GM13976 (cell line): Measurements from ENCODE around the gene FAM3A.

Experiments used
- DNase-seq: peaks from one replicate; pipeline ENCODE4 v3.0.0; 2012; ENCODE audit warnings: low spot score
- CTCF ChIP-seq: IDR thresholded peaks from 2 replicates; pipeline ENCODE4 v1.5.1; 2012; ENCODE audit warnings: borderline replicate concordance, mild to moderate bottlenecking; ENCODE audit not compliant: insufficient read depth; ENCODE audit errors: extremely low read depth, missing control alignments, control extremely low read depth
- in situ Hi-C: fragments of 300-500 bp; cut with MboI; formaldehyde crosslinking; loops from one replicate; pipeline ENCODE4 v1.12.0; 2022; ENCODE audit warnings: low sequenced_read_pairs, mixed read lengths, inconsistent platforms; ENCODE audit not compliant: unreplicated experiment

Gene FAM3A

GRCh38 chrX:154464806-154465365 lies 51.1 kb downstream of the FAM3A start:
- no peak for DNase-seq
- in situ Hi-C loops: no loop called here
- TF ChIP-seq CTCF: no peak

GRCh38 chrX:154463611-154464220 lies 52.3 kb downstream of the FAM3A start:
- in situ Hi-C loops: no loop called here
- TF ChIP-seq CTCF: no peak
- no peak for DNase-seq

GRCh38 chrX:154462396-154462795 lies 53.6 kb downstream of the FAM3A start:
- no peak for DNase-seq
- in situ Hi-C loops: no loop called here
- TF ChIP-seq CTCF: no peak

- in situ Hi-C loops: no loop called here
- TF ChIP-seq CTCF: no peak
- no peak for DNase-seq
Observed at GRCh38 chrX:154460326-154460725, 55.7 kb downstream of the FAM3A start.

GRCh38 chrX:154459832-154460231 lies 56.2 kb downstream of the FAM3A start:
- in situ Hi-C loops: no loop called here

More at GRCh38 chrX:154459832-154460231, 56.2 kb downstream of the FAM3A start:
- no peak for DNase-seq
- no peak for TF ChIP-seq CTCF
